GM12872 (cell line): ENCODE data around the gene AMMECR1.

ENCODE experiments used
- CTCF ChIP-seq: IDR thresholded peaks from 3 replicates; pipeline ENCODE4 v1.5.1; 2011; ENCODE audit warnings: low read depth, mild to moderate bottlenecking, low read length, moderate library complexity; ENCODE audit not compliant: insufficient read depth

AMMECR1 gene

GRCh38 chrX:110310000-110310790 is 7.7 kb downstream of the AMMECR1 start:
- no peak for TF ChIP-seq CTCF

- no peak for TF ChIP-seq CTCF
Measured at GRCh38 chrX:110308220-110308619, 9.7 kb downstream of the AMMECR1 start.

- TF ChIP-seq CTCF: no peak
Measured at GRCh38 chrX:110304884-110305283, 13.0 kb downstream of the AMMECR1 start.

- no peak for TF ChIP-seq CTCF
Measured at GRCh38 chrX:110304371-110304770, 13.5 kb downstream of the AMMECR1 start.

GRCh38 chrX:110302975-110303374 is 14.9 kb downstream of the AMMECR1 start:
- no peak for TF ChIP-seq CTCF

- TF ChIP-seq CTCF: no peak
Measured at GRCh38 chrX:110301194-110301593, 16.7 kb downstream of the AMMECR1 start.

GRCh38 chrX:110294087-110294486 is 23.8 kb downstream of the AMMECR1 start:
- TF ChIP-seq CTCF: no peak
